Measurements from ENCODE around the gene FCN3.

FCN3 gene

DNA sequence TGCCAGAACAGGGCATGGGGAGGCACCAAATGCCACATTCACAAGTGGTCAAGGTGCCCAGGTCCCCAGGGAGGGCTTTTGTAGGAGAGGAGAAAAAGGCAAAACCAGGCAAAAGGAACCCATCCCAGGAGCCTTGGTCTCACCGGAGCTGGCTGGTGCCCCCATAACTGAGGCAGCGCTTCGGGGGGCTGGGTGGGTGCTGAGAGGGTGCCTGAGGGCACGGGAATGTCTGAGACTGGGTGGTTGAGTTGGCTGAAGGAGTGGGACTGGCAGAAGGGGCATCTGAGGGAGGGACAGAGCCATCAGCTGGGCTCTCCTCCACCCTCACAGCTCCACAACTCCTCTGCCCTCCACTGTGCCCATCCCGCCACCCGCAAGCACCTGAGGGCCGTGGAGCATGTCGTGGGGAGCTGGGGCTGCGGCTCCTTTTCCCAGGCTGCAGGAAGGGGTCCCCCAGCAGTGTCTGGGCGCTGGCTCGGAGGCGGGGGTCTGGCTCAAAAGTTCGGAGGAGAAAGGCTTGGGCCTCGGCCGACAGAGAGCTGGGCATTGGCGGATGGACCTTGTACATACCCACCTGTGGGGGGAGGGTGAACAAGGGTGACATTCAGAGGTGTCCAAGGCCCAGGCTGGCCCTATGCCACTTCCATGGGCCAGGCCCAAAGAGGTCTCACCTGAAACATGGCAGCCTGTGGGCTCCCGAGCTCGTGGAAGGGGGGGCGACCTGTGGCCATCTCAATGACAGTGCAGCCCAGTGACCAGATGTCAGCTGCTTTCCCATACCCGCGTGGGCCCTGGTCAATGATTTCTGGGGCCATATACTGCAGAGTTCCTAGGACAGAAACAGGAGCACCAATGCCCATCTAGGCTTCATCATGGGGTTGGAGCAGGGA, 16.3 kb downstream of the FCN3 start:
- DNase-seq (ENCODE audit: low read depth), result no peak

DNA sequence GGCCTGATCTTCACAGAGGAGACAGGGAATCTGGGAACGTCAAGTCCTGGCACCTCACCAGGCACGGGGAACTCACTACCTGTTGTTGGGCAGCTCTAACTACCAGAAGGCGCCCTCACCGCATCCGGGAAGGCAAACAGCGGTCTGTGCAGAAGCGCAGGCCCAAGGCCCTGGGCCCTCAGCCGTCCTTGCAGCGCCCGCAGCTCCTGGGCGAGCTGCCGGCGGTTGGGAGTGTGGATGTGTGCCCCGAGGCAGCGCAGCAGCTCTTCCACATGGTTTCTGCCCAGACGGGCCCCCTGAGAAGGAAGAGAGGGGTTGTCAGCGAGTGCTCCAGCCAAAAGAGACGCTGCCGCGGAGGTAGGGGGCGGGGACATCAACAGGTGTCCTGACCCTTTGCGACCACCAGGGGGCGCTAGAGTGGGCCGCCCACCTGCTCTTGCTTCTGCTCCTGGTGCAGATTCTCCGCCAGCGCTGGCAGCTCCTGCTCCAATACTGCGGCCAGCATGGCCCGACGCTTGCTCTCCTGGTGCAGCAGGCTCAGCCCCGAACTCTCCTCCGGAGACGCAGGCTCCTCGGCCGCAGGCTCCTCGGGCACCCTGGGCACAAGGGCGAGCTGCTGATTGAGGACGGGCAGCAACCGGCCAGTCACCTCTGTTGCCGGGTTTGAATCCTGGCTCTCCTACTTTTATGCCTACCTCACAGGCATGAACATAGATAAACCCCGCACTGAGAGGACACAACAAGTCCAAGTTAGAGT, 17.2 kb downstream of the FCN3 start:
- DNase-seq (ENCODE audit: low read depth), result peak; percentile 75

- no peak for DNase-seq (ENCODE audit: low read depth)
Observed at GRCh38 chr1:27356619-27357280, 17.9 kb downstream of the FCN3 start.

- no peak for DNase-seq (ENCODE audit: low read depth)
Observed at GRCh38 chr1:27356277-27356618, 18.4 kb downstream of the FCN3 start.

DNA sequence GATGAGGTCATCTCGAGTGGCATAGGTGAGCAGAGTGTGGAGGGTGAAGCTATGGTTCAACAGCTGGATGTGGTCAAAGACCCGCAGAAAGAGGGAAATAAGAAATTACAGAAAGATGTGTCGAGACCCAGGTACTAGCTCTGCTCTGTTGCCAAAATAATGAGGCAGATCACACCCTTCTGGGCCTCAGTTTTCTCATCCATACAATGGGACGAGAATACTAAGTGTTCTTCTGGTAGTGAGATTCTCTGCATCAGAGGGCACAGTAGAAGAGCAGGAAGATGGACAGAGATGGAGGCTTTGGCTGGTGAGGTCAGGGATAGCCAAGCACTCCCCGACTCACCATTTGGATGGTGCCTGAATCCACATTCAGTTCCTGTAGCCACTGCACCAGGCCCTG, 18.9 kb downstream of the FCN3 start:
- no peak for DNase-seq (ENCODE audit: low read depth)

- no peak for DNase-seq (ENCODE audit: low read depth)
Observed at GRCh38 chr1:27353629-27354028, 21.0 kb downstream of the FCN3 start.

- DNase-seq (ENCODE audit: low read depth), result no peak
Observed at GRCh38 chr1:27353166-27353565, 21.5 kb downstream of the FCN3 start.

- DNase-seq (ENCODE audit: low read depth), result no peak
Observed at GRCh38 chr1:27351541-27352107, 23.0 kb downstream of the FCN3 start.

GRCh38 chr1:27350663-27351540, 23.7 kb downstream of the FCN3 start:
- DNase-seq (ENCODE audit: low read depth), result no peak

- DNase-seq (ENCODE audit: low read depth), result no peak
Observed at GRCh38 chr1:27349784-27350662, 24.6 kb downstream of the FCN3 start.

DNA sequence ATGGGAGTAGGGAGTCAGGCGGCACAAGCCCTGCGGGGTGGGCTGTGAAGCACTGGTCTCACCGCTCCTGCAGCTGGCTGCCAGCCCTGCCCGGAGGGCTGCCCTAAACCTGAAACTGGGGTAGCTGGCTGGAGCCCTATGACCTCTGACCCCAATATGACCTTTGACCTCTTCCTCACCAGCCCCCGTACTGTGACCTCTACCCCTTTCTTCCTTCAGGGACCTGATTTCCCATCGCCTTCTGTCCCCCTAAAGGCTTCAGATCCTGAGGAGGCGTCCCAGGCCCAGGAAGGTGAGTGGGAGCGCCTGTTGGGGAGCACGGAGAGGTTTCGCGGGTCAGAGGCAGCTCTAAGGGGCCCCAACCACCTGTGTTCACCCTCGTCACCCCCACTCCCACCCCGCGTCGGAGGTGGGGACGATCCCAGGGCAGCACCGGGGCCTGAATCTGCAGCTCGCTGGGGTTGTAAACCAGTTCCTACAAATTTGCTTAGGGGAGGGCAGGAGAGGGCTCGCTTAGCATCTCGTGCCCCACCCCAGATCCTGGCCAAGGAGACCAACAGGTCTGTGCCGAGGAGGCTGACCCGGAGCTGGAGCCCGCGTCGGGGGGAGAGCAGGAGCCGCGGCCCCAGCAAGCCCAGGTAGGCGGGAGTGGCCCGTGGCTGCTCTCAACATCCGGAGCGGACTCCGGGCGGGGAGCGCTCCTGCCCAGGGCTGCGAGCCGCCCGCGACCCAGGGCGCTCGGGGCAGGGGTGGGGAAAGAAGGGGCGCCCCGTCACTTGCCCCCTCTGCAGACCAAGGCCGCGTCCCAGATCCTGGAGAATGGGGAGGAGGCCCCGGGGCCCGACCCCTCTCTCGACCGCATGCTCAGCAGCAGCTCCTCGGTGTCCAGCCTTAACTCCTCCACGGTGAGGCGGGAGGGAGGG, 25.5 kb downstream of the FCN3 start:
- no peak for DNase-seq (ENCODE audit: low read depth)

- DNase-seq (ENCODE audit: low read depth), result no peak
Observed at GRCh38 chr1:27346991-27347624, 27.5 kb downstream of the FCN3 start.

DNA sequence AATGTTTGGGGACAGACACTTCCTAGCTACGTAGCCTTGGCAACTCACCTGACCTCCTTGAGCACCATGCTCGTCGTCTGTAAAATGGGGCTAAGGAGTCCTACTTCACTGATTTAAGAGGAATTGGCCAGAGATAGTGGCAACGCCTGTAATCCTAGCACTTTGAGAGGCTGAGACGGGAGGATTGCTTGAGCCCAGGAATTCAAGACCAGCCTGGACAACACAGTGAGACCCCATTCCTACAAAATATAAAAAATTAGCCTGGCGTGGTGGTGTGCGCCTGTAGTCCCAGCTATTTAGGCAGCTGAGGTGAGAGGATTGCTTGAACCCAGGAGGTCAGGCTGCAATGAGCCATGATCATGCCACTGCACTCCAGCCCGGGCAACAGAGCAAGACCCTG, 28.3 kb downstream of the FCN3 start:
- no peak for DNase-seq (ENCODE audit: low read depth)

GRCh38 chr1:27345272-27345671, 29.4 kb downstream of the FCN3 start:
- no peak for DNase-seq (ENCODE audit: low read depth)

GRCh38 chr1:27343639-27344025, 31.0 kb downstream of the FCN3 start:
- no peak for DNase-seq (ENCODE audit: low read depth)

DNA sequence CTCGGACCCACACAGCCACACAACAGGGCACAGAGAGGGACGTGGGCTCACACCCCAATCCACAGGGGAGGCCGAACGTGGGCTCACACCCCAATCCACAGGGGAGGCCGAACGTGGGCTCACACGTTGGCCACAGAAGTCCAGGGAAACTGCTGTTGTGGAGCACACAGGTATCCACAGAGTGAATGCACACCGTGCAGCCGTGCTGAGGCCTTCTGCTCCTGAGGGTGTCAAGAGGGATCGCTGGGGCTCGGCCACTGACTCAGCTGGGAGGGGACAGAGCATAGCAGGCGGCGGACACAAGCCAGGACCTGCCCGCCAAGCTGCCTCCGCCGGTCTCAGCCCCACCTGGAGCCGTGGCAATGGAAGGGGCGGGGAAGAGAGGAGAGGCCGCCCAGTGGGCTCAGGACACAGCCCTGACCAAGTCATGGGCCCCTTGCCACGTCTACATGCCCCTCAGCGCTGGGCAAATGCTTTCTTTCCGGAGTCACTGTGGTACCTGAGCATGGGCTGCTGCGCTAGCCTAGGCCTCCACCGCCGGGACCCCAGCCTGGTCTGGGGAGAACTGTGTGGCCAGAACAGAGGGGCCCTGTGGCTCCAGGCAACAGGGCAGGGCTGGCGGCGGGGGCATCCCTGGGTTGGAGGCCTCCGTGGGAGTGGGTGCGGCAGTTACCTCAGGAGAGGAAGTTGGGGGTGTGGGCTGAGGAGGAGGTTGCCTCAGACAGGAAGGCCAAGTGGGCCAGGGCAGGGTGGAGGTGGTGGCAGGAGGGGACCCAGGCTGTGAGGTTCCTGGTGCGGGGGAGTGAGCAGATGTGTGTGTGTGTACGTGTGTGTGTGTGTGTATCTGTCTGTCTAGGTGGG, 31.6 kb downstream of the FCN3 start:
- peak; percentile 47 for DNase-seq (ENCODE audit: low read depth)

- no peak for DNase-seq (ENCODE audit: low read depth)
Observed at GRCh38 chr1:27342391-27342777, 32.2 kb downstream of the FCN3 start.
